Motor neuron (in vitro differentiated cells): ENCODE data around the gene SLC35E2B. TPM values are rescaled to one million over a fixed set of nuclear protein-coding genes. Genes with fewer than 3 reads are reported as not detected.
A peak's percentile ranks its signal among the peaks of the same experiment; 100 is the strongest.
"Not testable (repeated sequence)": the region's sequence is repeated elsewhere in the genome, so short reads cannot be mapped to it uniquely, and the experiment has no call there.

Experiments
- ATAC-seq, 8 experiments: fragments of 200-7000 bp; cut with Tn5 transposase; replicated peaks in 6 of 8; 2 replicates each; pipeline ENCODE4 v1.8.0; 2021; ENCODE audit warnings: mild to moderate bottlenecking in 8 of 8, moderate library complexity in 8 of 8
- H3K27ac ChIP-seq, 2 donors: fragments of 250-450 bp; sonication (Bioruptor Pico); 2 replicates each; pipeline ENCODE4 v1.9.0; 2021; ENCODE audit warnings: antibody characterized with exemption in 2 of 2, mild to moderate bottlenecking in 2 of 2, moderate library complexity in 1 of 2
- H3K4me1 ChIP-seq, 2 donors: fragments of 250-450 bp; sonication (Bioruptor Pico); replicated peaks in 1 of 2; 2 replicates each; pipeline ENCODE4 v1.6.1; 2021; ENCODE audit warnings: antibody characterized with exemption in 2 of 2, mild to moderate bottlenecking in 2 of 2, moderate library complexity in 1 of 2
- H3K4me3 ChIP-seq, 5 donors: fragments of 250-450 bp; sonication (Bioruptor Pico); 2 replicates each; pipeline ENCODE4 v1.9.0; 2021; ENCODE audit warnings: antibody characterized with exemption in 5 of 5, mild to moderate bottlenecking in 5 of 5, moderate library complexity in 4 of 5
- WGBS, 10 experiments: fragments of 450-650 bp; shearing (Covaris generic); methylation state at CpG; one replicate each; pipeline ENCODE4 v1.0.0; 2022; 5-methylcytosine and 5-hydroxymethylcytosine counted together
- in situ Hi-C, 9 experiments: fragments of 400-800 bp; cut with MboI; loops; one replicate each; pipeline ENCODE4 v1.15.0; 2021; ENCODE audit warnings: low sequenced_read_pairs in 9 of 9, low pct_unique_long_range_greater_than_20kb in 2 of 9; ENCODE audit not compliant: unreplicated experiment in 9 of 9
- total RNA-seq, 8 experiments: library from RNA; unstranded; fragments of 300-600 nt; gene quantifications; 2 replicates each; pipeline versions ENCODE4 v1.2.3 to v1.2.4, GENCODE V29; 2022

The SLC35E2B gene
- total RNA-seq, 8 experiments from 2014 or later: 35.5 to 98.7 (median 58.9) TPM

DNA sequence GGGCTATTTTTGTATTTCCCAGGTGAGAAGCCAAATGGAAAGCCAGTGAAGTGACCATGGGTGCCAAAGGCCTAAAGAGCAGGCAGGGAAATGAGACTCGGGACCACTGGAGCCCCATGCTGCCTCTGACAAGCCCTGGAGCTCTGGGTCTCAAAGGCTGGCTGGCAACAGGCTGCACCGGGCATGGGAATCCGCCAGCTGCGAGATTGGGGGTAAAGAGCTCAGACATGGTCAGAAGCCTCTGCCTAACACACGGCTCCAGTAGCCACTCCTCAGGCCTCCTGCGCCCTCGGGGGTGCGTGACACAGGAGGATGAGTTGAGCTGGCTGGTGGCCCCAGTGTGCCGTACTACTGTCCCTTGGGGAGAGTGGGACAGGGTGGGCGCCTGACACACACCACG, 28.3 kb downstream of the SLC35E2B start:
- in situ Hi-C loops, H3K4me1 ChIP-seq, H3K4me3 ChIP-seq, H3K27ac ChIP-seq: not testable (repeated sequence)
- WGBS, 10 experiments: no CpG with 5 or more reads among the region's 11 CpGs
- peak in 3 of 8 experiments; percentile 1 to 12 (median 7) for ATAC-seq

DNA sequence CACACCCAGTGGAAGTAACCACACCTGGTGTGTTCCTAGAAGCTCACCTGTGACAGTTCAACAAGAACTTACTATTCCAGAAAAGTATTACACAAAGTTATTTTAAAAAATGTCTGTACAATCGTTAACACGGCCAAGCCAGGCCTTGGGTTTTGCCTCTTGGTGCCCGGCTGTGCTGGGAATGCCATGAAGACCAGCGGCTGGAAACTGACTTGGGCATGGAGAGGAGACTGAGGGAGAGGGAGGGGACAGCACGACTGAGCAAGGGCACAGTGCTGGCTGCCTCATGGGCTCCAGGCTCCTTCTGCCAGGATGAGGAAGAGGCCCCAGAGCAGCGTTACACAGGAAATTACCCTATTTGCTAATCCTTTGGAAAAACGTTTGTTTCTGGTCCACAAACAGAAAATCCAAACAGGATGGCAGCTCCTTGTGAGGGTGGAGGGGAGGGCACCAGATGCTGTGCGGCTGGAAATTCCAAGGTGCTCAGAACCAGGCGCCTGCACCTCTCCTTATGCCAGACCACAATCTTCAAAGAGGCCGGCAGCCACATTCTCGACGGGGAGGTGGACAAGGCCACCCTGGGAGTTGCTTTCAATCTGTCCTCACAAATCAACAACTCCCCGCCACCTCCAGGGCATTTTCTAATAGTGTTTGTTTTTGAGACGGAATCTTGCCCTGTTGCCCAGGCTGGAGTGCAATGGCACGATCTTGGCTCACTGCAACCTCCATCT, 29.6 kb downstream of the SLC35E2B start:
- H3K4me1 ChIP-seq, in situ Hi-C loops, H3K27ac ChIP-seq, H3K4me3 ChIP-seq: not testable (repeated sequence)
- 0 to 83% (median 78%) methylated on average over 1 to 12 of the region's 15 CpGs; no CpG with 5 or more reads in 6 of the 10 experiments for WGBS, 10 experiments
- peak in 2 of 8 experiments; percentile 2 to 6 for ATAC-seq

- peak in 3 of 8 experiments; percentile 23 to 56 (median 48) for ATAC-seq
- H3K4me3 ChIP-seq, in situ Hi-C loops, H3K27ac ChIP-seq, H3K4me1 ChIP-seq: not testable (repeated sequence)
- WGBS, 10 experiments: 87 to 100% (median 95%) methylated on average over 3 of the region's 9 CpGs; no CpG with 5 or more reads in 6 of the 10 experiments
Observed at GRCh38 chr1:1662392-1662791, 30.2 kb downstream of the SLC35E2B start.

DNA sequence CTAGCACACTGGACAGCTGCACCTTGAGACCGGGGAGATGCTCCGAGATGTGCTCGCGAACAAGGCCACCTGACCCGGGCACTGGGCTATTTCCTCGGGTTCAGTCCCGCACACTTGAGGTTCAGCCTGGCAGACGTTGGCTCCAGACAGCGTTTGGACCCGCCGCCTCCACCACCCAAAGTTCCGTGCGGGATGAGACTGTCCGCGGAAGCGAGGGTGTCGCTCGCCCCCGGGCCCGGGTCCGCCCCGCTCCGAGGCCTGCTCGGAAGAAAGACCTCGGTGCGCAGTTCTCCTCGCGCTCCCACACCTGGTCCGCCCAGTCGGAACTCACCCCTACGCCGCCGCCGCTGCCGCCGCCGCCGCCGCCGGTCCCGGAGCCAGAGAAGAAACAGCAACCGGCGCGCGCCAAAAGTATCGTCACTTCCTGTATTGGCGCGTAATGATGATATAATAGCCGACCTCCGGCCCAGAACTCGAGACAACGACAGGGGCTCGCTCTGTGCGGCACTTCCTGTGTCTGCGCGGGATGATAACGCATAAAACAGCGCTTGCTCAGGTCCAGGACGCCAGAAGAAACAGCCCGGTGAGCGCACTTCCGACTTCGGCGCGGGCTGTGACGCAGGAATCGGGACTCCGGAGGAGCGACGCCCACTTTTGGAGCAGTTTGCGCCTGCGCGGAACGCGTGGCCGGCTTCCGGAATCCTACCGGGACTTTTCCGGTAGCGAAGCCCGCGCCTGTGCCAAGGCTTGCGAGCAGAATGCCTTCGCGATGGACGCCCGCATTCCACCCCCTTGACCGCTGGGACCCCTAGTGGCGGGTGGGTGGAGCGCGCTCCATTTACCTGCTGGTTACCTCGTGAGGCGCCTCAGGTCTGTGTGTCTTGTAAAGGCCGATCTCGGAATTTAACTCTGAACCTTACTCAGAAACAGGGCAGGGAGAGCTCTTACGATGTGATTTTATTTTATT, 33.7 kb downstream of the SLC35E2B start, which contains the start of gene CDK11B:
TSS of gene CDK11B (minus strand) at position 422 of the 967 bp plus-strand sequence. CDS start 1,519 bp downstream, outside the sequence.
- in situ Hi-C loops, H3K4me1 ChIP-seq: not testable (repeated sequence)
- peak; percentile 66 to 98 (median 95) for ATAC-seq
- Histone ChIP-seq H3K4me3 (peak within 1 kb of the TSS; percentile 63 to 90 (median 77)), H3K27ac (peak within 1 kb of the TSS; percentile 98 to 99)
- whole genome bisulfite sequencing, 10 experiments: 0 to 1% (median 0%) methylated on average over 5 to 18 of the region's 96 CpGs; no CpG with 5 or more reads in 7 of the 10 experiments

DNA sequence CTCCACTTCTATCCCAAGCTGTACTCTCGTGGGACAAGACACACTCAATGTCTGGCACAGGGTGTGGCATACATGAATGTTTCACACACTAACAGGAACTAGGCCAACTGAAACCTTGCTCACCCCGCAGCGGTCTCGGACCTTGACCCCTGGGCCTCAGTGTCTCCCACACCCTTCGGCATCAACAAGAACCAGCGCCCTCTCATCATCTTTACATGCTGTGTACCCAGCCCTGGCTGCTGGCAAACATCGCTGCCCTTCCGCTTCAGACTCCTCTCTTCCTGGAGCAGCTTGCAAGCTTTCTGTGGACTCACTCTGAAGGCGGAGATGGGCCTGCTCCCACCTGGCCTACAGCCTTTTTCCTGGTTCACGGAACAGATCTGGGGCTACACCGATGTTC, 44.3 kb downstream of the SLC35E2B start:
- peak in 4 of 8 experiments; percentile 16 to 90 (median 24) for ATAC-seq
- H3K4me1 ChIP-seq, H3K27ac ChIP-seq, in situ Hi-C loops, H3K4me3 ChIP-seq: not testable (repeated sequence)
- WGBS, 10 experiments: 90 to 100% (median 97%) methylated on average over 2 to 11 of the region's 11 CpGs; no CpG with 5 or more reads in 4 of the 10 experiments

- peak in 5 of 8 experiments; percentile 12 to 35 (median 27) for ATAC-seq
Observed at GRCh38 chr1:1647567-1648241, 44.9 kb downstream of the SLC35E2B start.

GRCh38 chr1:1646326-1646725, 46.3 kb downstream of the SLC35E2B start:
- WGBS, 10 experiments: 67 to 100% (median 81%) methylated on average over 1 to 3 of the region's 5 CpGs; no CpG with 5 or more reads in 6 of the 10 experiments
- in situ Hi-C loops, H3K27ac ChIP-seq, ATAC-seq, H3K4me3 ChIP-seq, H3K4me1 ChIP-seq: not testable (repeated sequence)

More at GRCh38 chr1:1647567-1648241, 44.9 kb downstream of the SLC35E2B start:
- in situ Hi-C loops, H3K4me3 ChIP-seq, H3K4me1 ChIP-seq, H3K27ac ChIP-seq: not testable (repeated sequence)
- 80 to 100% (median 91%) methylated on average over 2 to 8 of the region's 17 CpGs; no CpG with 5 or more reads in 5 of the 10 experiments for WGBS, 10 experiments

DNA sequence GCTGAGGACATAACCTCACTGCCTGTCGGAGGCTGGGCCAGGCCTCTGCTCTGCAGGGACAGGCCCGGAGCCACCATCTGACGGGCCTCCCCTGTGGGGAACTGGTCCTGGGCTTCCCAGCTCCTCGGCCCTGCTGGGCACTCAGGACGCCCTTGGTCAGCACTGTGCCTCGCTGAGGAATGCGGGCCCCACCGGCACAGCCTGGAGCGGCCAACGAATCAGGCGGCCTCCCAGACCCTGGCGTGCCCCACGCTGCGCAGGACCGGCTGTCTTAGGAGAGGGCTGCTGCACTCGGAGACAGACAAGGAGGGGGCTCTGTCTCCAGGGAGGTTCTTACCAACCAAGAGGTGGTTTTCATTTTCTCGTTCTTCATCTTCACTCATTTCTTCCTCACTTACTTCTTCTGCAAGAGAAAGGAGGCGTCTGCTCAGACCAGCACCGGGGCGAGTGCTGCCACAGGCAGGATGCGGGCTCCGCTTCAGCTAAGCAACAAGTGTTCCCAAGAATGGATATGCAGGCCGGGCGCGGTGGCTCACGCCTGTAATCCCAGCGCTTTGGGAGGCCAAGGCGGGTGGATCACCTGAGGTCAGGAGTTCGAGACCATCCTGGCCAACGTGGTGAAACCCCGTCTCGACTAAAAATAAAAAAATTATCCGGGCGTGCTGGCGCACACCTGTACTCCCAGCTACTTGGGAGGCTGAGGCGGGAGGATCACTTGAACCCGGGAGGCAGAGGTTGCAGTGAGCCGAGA, 51.7 kb downstream of the SLC35E2B start:
- H3K27ac ChIP-seq, H3K4me3 ChIP-seq, in situ Hi-C loops, H3K4me1 ChIP-seq: not testable (repeated sequence)
- WGBS, 10 experiments: no CpG with 5 or more reads among the region's 38 CpGs
- ATAC-seq: peak in 3 of 8 experiments; percentile 7 to 16 (median 12)

DNA sequence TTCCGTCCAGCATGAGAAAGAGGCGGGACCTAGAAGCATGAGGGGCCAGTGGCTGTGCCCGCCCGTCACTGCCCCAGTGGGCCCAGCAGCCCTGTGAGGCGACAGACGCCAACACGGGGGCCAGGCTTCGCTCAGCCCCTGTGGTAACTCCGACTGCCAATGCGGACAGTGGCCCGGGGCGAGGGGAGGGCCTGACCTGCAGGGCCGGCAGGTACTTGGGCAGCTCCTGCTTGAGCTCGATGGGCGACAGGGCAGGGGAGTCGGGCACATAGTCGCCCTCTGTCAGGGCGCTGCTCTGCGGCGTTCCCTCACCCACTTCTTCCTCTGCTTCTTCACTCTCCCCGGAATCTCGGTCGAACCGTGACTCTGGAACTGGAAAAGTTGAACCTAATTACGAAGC, 52.5 kb downstream of the SLC35E2B start:
- in situ Hi-C loops, ATAC-seq, H3K4me3 ChIP-seq, H3K27ac ChIP-seq, H3K4me1 ChIP-seq: not testable (repeated sequence)
- no CpG with 5 or more reads among the region's 25 CpGs for WGBS, 10 experiments

- in situ Hi-C loops, H3K4me1 ChIP-seq, H3K27ac ChIP-seq, ATAC-seq, H3K4me3 ChIP-seq: not testable (repeated sequence)
- WGBS, 10 experiments: 100% methylated on average over 1 of the region's 16 CpGs; no CpG with 5 or more reads in 9 of the 10 experiments
Observed at GRCh38 chr1:1639368-1639767, 53.2 kb downstream of the SLC35E2B start.

DNA sequence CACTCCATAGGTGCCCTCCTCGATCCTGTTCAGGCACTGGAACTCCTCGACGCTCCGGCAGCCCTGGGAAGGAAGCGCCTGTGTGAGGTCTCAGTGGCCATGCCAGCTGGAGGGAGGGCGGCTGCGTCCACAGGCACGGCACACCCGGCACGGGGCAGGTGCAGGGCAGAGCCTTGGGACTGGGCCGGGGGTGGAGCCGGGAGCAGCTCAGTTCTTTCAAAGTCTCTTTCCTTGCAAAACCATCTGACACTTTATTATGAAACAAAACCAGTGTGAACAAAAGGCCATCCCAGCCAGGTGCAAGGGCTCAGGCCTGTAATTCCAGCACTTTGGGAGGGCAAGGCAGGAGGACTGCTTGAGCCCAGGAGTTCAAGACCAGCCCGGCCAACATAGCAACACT, 54.1 kb downstream of the SLC35E2B start:
- in situ Hi-C loops, H3K27ac ChIP-seq, H3K4me1 ChIP-seq, H3K4me3 ChIP-seq: not testable (repeated sequence)
- peak in 3 of 8 experiments; percentile 1 to 48 (median 16) for ATAC-seq
- no CpG with 5 or more reads among the region's 13 CpGs for WGBS, 10 experiments

DNA sequence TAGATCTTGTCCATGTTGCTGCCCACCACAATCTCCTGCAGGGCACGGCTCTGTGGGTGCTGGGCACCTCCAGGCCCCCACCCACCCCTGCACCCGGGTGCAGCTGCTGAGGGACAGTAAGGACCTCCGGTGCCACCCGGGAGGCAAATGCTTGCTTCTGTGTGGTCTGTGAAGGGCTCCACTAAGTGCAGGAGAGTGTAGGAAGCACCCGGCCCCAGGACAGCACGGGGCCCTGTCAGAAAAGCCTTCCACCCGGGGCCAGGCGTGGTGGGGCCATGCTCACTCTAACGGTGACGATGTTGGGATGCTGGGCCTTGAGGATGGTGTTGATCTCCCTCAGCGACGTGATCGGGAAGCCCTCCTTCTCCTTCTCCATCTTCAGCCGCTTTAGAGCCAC, 55.1 kb downstream of the SLC35E2B start:
- ATAC-seq, H3K4me3 ChIP-seq, in situ Hi-C loops, H3K4me1 ChIP-seq, H3K27ac ChIP-seq: not testable (repeated sequence)
- 54 to 100% (median 90%) methylated on average over 2 to 4 of the region's 14 CpGs; no CpG with 5 or more reads in 7 of the 10 experiments for WGBS, 10 experiments
